H9 (cell line): ENCODE results near the gene MTERF4. TPM values are rescaled to one million over a fixed set of nuclear protein-coding genes. Genes with fewer than 3 reads are reported as not detected.
A peak's percentile ranks its signal among the peaks of the same experiment; 100 is the strongest.

Experiments used
- DNase-seq: peaks from one replicate; pipeline ENCODE4 v3.0.0-alpha.2; 2017
- H2AFZ ChIP-seq: one replicate; pipeline ENCODE4 v1.6.1; 2013; ENCODE audit warnings: mild to moderate bottlenecking, low read length, control low read depth, moderate library complexity
- H2AK5ac ChIP-seq: 2 replicates; pipeline ENCODE4 v1.6.1; 2013; ENCODE audit warnings: low read length, control low read depth, mixed read lengths; ENCODE audit not compliant: insufficient read length
- H2BK120ac ChIP-seq: one replicate; pipeline ENCODE4 v1.6.1; 2013; ENCODE audit warnings: low read depth, mild to moderate bottlenecking, low read length, control low read depth, inconsistent platforms; ENCODE audit not compliant: poor library complexity, severe bottlenecking
- H2BK12ac ChIP-seq: 2 replicates; pipeline ENCODE4 v1.6.1; 2013; ENCODE audit warnings: low read length, control low read depth, mixed read lengths, low read depth; ENCODE audit not compliant: insufficient read length
- H2BK15ac ChIP-seq: 2 replicates; pipeline ENCODE4 v1.6.1; 2013; ENCODE audit warnings: low read depth, low read length, control low read depth
- H2BK20ac ChIP-seq: one replicate; pipeline ENCODE4 v1.6.1; 2013; ENCODE audit warnings: low read depth, mild to moderate bottlenecking, low read length, control low read depth, inconsistent platforms; ENCODE audit not compliant: poor library complexity, severe bottlenecking
- H2BK5ac ChIP-seq: 2 replicates; pipeline ENCODE4 v1.6.1; 2013; ENCODE audit warnings: low read length, control low read depth, mixed read lengths; ENCODE audit not compliant: insufficient read length
- H3K14ac ChIP-seq: 2 replicates; pipeline ENCODE4 v1.6.1; 2013; ENCODE audit warnings: low read length, control low read depth; ENCODE audit not compliant: insufficient read depth
- H3K18ac ChIP-seq: 2 replicates; pipeline ENCODE4 v1.6.1; 2013; ENCODE audit warnings: low read depth, mild to moderate bottlenecking, mixed read lengths, low read length, control low read depth; ENCODE audit not compliant: insufficient read length
- H3K23ac ChIP-seq: 2 replicates; pipeline ENCODE4 v1.6.1; 2013; ENCODE audit warnings: low read length, control low read depth, mixed read lengths, low read depth; ENCODE audit not compliant: insufficient read length
- H3K23me2 ChIP-seq: 2 replicates; pipeline ENCODE4 v1.6.1; 2013; ENCODE audit warnings: low read depth, mild to moderate bottlenecking, mixed read lengths, low read length, control low read depth; ENCODE audit not compliant: insufficient read length, poor library complexity, severe bottlenecking
- H3K27ac ChIP-seq: 2 replicates; pipeline ENCODE4 v1.5.1; 2013; ENCODE audit warnings: low read length, control low read depth, mixed read lengths, low read depth; ENCODE audit not compliant: insufficient read length
- H3K27me3 ChIP-seq: 2 replicates; pipeline ENCODE4 v1.6.1; 2013; ENCODE audit warnings: low read length, control low read depth, inconsistent platforms; ENCODE audit not compliant: insufficient read depth
- H3K4ac ChIP-seq: 2 replicates; pipeline ENCODE4 v1.6.1; 2013; ENCODE audit warnings: low read depth, mild to moderate bottlenecking, control low read depth, inconsistent platforms, low read length, moderate library complexity
- H3K4me1 ChIP-seq: 2 replicates; pipeline ENCODE4 v1.6.1; 2013; ENCODE audit warnings: low read length, control low read depth, inconsistent platforms; ENCODE audit not compliant: insufficient read depth
- H3K4me2 ChIP-seq: 2 replicates; pipeline ENCODE4 v1.6.1; 2013; ENCODE audit warnings: low read length, control low read depth, mixed read lengths; ENCODE audit not compliant: insufficient read length, insufficient read depth
- H3K56ac ChIP-seq: 2 replicates; pipeline ENCODE4 v1.6.1; 2013; ENCODE audit warnings: low read depth, mild to moderate bottlenecking, mixed read lengths, low read length, control low read depth; ENCODE audit not compliant: insufficient read length
- H3K79me1 ChIP-seq: 2 replicates; pipeline ENCODE4 v1.6.1; 2013; ENCODE audit warnings: low read depth, mild to moderate bottlenecking, moderate library complexity, low read length, control low read depth, inconsistent platforms; ENCODE audit not compliant: insufficient read depth, poor library complexity, severe bottlenecking
- H3K79me2 ChIP-seq: 2 replicates; pipeline ENCODE4 v1.6.1; 2013; ENCODE audit warnings: low read length, control low read depth, inconsistent platforms; ENCODE audit not compliant: insufficient read depth
- H3K9ac ChIP-seq: 2 replicates; pipeline ENCODE4 v1.6.1; 2013; ENCODE audit warnings: low read length, control low read depth, mixed read lengths; ENCODE audit not compliant: insufficient read length; ENCODE audit errors: extremely low read depth
- H3K9me3 ChIP-seq: one replicate; pipeline ENCODE4 v1.6.1; 2013; ENCODE audit warnings: low read depth, low read length, inconsistent platforms; ENCODE audit not compliant: control insufficient read depth
- H3T11ph ChIP-seq: one replicate; pipeline ENCODE4 v1.6.1; 2013; ENCODE audit warnings: mild to moderate bottlenecking, low read length, control low read depth, inconsistent platforms
- H4K20me1 ChIP-seq: one replicate; pipeline ENCODE4 v1.6.1; 2013; ENCODE audit not compliant: control insufficient read depth, insufficient read length, insufficient read depth
- H4K5ac ChIP-seq: 2 replicates; pipeline ENCODE4 v1.6.1; 2013; ENCODE audit warnings: low read depth, mild to moderate bottlenecking, mixed read lengths, low read length, control low read depth; ENCODE audit not compliant: insufficient read length
- H4K8ac ChIP-seq: replicated peaks from 2 replicates; pipeline ENCODE4 v1.6.1; 2013; ENCODE audit warnings: low read length, control low read depth, mixed read lengths, low read depth; ENCODE audit not compliant: insufficient read length
- H4K91ac ChIP-seq: 2 replicates; pipeline ENCODE4 v1.6.1; 2013; ENCODE audit warnings: low read depth, mild to moderate bottlenecking, moderate library complexity, mixed read lengths, low read length, control low read depth; ENCODE audit not compliant: insufficient read length
- H3K27ac Mint-ChIP-seq, 3 experiments: 2 replicates in 2 of 3; 3 replicates in 1 of 3; pipeline ENCODE4 v1.8.0; 2020 to 2021; ENCODE audit warnings: mixed read lengths in 3 of 3, mild to moderate bottlenecking in 1 of 3, moderate library complexity in 1 of 3
- H3K27me3 Mint-ChIP-seq: 2 replicates; pipeline ENCODE4 v1.8.0; 2021; ENCODE audit warnings: low read depth, mild to moderate bottlenecking, moderate library complexity, mixed read lengths
- H3K36me3 Mint-ChIP-seq, 3 experiments: 2 replicates in 2 of 3; 3 replicates in 1 of 3; pipeline ENCODE4 v1.8.0; 2020 to 2021; ENCODE audit warnings: low read depth in 3 of 3, mixed read lengths in 3 of 3; ENCODE audit not compliant: insufficient read depth in 1 of 3
- H3K4me1 Mint-ChIP-seq, 2 experiments: 2 replicates each; pipeline ENCODE4 v1.8.0; 2020; ENCODE audit warnings: mixed read lengths in 2 of 2
- H3K4me3 Mint-ChIP-seq, 2 experiments: 2 replicates in 1 of 2; 3 replicates in 1 of 2; pipeline ENCODE4 v1.8.0; 2020 to 2021; ENCODE audit warnings: mild to moderate bottlenecking in 2 of 2, mixed read lengths in 2 of 2, moderate library complexity in 1 of 2
- H3K9me3 Mint-ChIP-seq, 2 experiments: 2 replicates in 1 of 2; 3 replicates in 1 of 2; pipeline ENCODE4 v1.8.0; 2020; ENCODE audit warnings: mild to moderate bottlenecking in 2 of 2, mixed read lengths in 2 of 2, moderate library complexity in 1 of 2
- CTCF ChIP-seq: fragments of 200-600 bp; sonication (generic); conservative IDR thresholded peaks from 3 replicates; pipeline ENCODE4 v1.8.0; 2021; ENCODE audit warnings: antibody characterized with exemption, mild to moderate bottlenecking
- WGBS: extraction: QIAGEN DNeasy Blood & Tissue Kit; methylation state at CpG from one replicate; pipeline ENCODE4 v1.1.7; 2013; ENCODE audit warnings: missing lambda C conversion rate, low lambda C conversion rate, mixed read lengths; ENCODE audit not compliant: insufficient read length; ENCODE audit errors: extremely low coverage; 5-methylcytosine and 5-hydroxymethylcytosine counted together
- total RNA-seq: library from RNA; stranded (reverse); gene quantifications from 2 replicates; pipeline ENCODE4 v1.2.1, GENCODE V29; 2021

Gene MTERF4
- total RNA-seq, 1 experiment from 2014 or later: 35.0 TPM

- no peak overlapping the region for H2BK15ac ChIP-seq
- H2BK20ac ChIP-seq: no peak overlapping the region
- no peak overlapping the region for H2BK5ac ChIP-seq
- WGBS: no CpG with 5 or more reads among the region's 10 CpGs
- TF ChIP-seq CTCF: no peak
- no peak overlapping the region for H3K23ac ChIP-seq
- no peaks in the 10 kb centered on the region for H3K79me1 ChIP-seq
- Mint-ChIP-seq H3K9me3 (no peaks in the 10 kb centered on the region), H3K36me3 (peaks cover 12 to 66% (median 57%) of the 10 kb centered on the region in 3 experiments; a peak in 6 of 7 replicates), H3K27me3 (no peaks in the 10 kb centered on the region), H3K4me3 (no peak overlapping the region), H3K4me1 (no peaks in the 10 kb centered on the region), H3K27ac (peak overlapping the region in 2 of 3 experiments; percentile 59 to 76; a peak in 3 of 7 replicates)
- no peaks in the 10 kb centered on the region for H4K20me1 ChIP-seq
- H3K9me3 ChIP-seq: no peaks in the 10 kb centered on the region
- H3K18ac ChIP-seq: no peak overlapping the region
- DNase-seq: no peak
- H2BK12ac ChIP-seq: no peak overlapping the region
- H2AFZ ChIP-seq: no peak overlapping the region
- H4K8ac ChIP-seq: no peak overlapping the region
- no peak overlapping the region for H3K56ac ChIP-seq
- no peaks in the 10 kb centered on the region for H3K27me3 ChIP-seq
- no peaks in the 10 kb centered on the region for H3K4me1 ChIP-seq
- H3K23me2 ChIP-seq: no peaks in the 10 kb centered on the region
- no peak overlapping the region for H4K5ac ChIP-seq
- no peak overlapping the region for H4K91ac ChIP-seq
- H2AK5ac ChIP-seq: no peak overlapping the region
- H3K14ac ChIP-seq: no peak overlapping the region
- H3K79me2 ChIP-seq: no peaks in the 10 kb centered on the region
- H3K4ac ChIP-seq: no peak overlapping the region
- no peak overlapping the region for H3K9ac ChIP-seq
- H2BK120ac ChIP-seq: no peak overlapping the region
- H3K4me2 ChIP-seq: no peak overlapping the region
- no peak overlapping the region for H3T11ph ChIP-seq
- no peak overlapping the region for H3K27ac ChIP-seq
Measured at GRCh38 chr2:241140445-241140840, 38.4 kb upstream of the MTERF4 start.
